Fibroblast of lung (primary cell): ENCODE results near the gene SELENOH.
A peak's percentile ranks its signal among the peaks of the same experiment; 100 is the strongest.

Experiments
- CTCF ChIP-seq, 2 donors: IDR thresholded peaks in 1 of 2; conservative IDR thresholded peaks in 1 of 2; 1 replicate in 1 of 2; 2 replicates in 1 of 2; pipeline ENCODE4 v1.5.1; 2011 to 2012; ENCODE audit warnings: low read length in 2 of 2, control low read depth in 1 of 2, inconsistent platforms in 1 of 2, low read depth in 1 of 2, mild to moderate bottlenecking in 1 of 2
- EZH2 ChIP-seq: IDR thresholded peaks from 2 replicates; pipeline ENCODE4 v1.5.1; 2012; ENCODE audit warnings: low read length, control low read depth, mild to moderate bottlenecking; ENCODE audit errors: missing control alignments

GRCh38 chr11:57763568-57763967, 22.3 kb downstream of the SELENOH start:
- TF ChIP-seq CTCF (conservative IDR thresholded peaks at IDR 0.05 in 1 of 2, IDR thresholded peaks at IDR 0.05 in 1 of 2; ENCODE audit: low read depth in 1 of 2, low read length in 2 of 2), result peak; percentile 35 to 53
- no peak for TF ChIP-seq EZH2
